Upper lobe of left lung (tissue), 6 donors: ENCODE results near the gene S1PR3. TPM values are rescaled to one million over a fixed set of nuclear protein-coding genes. Genes with fewer than 3 reads are reported as not detected.

Experiments used
- ATAC-seq, 2 donors: fragments of 200-7000 bp; cut with Tn5 transposase; one replicate each; pipeline ENCODE4 v1.9.1; 2022; ENCODE audit warnings: mild to moderate bottlenecking in 2 of 2, moderate library complexity in 2 of 2; ENCODE audit not compliant: low FRiP score in 2 of 2
- DNase-seq, 2 donors: peaks; one replicate each; pipeline ENCODE4 v3.0.0-alpha.2; 2019 to 2020
- H3K27ac ChIP-seq, 4 donors: fragments of 200-600 bp; sonication (generic); one replicate each; pipeline ENCODE4 v1.5.1; 2016 to 2019
- H3K27me3 ChIP-seq, 4 donors: fragments of 200-600 bp; sonication (generic); one replicate each; pipeline ENCODE4 v1.5.1; 2017 to 2019
- H3K36me3 ChIP-seq, 4 donors: fragments of 200-600 bp; sonication (generic); one replicate each; pipeline ENCODE4 v1.5.1; 2016 to 2019
- H3K4me1 ChIP-seq, 4 donors: fragments of 200-600 bp; sonication (generic); one replicate each; pipeline ENCODE4 v1.5.1; 2018 to 2019
- H3K4me3 ChIP-seq, 4 donors: fragments of 200-600 bp; sonication (generic); one replicate each; pipeline ENCODE4 v1.5.1; 2017 to 2019; ENCODE audit warnings: mild to moderate bottlenecking in 2 of 4, moderate library complexity in 1 of 4
- H3K9me3 ChIP-seq, 4 donors: fragments of 200-600 bp; sonication (generic); one replicate each; pipeline ENCODE4 v1.5.1; 2018 to 2019
- CTCF ChIP-seq, 6 experiments: fragments of 450-650 bp in 4 of 6; fragments of 200-600 bp in 2 of 6; sonication (generic) in 2 of 6; IDR thresholded peaks; one replicate each; pipeline ENCODE4 v1.5.1; 2016 to 2019; ENCODE audit warnings: antibody characterized with exemption in 6 of 6
- EP300 ChIP-seq, 4 donors: sonication (generic); formaldehyde crosslinking; IDR thresholded peaks; one replicate each; pipeline ENCODE4 v1.5.1; 2017; ENCODE audit warnings: antibody characterized with exemption in 4 of 4, control low read depth in 2 of 4
- POLR2A ChIP-seq, 4 donors: fragments of 450-650 bp; IDR thresholded peaks; one replicate each; pipeline ENCODE4 v1.5.1; 2016 to 2017; ENCODE audit warnings: antibody characterized with exemption in 4 of 4, mild to moderate bottlenecking in 2 of 4
- POLR2AphosphoS5 ChIP-seq, 2 donors: sonication (generic); formaldehyde crosslinking; IDR thresholded peaks; one replicate each; pipeline ENCODE4 v1.5.1; 2017; ENCODE audit warnings: antibody characterized with exemption in 2 of 2
- WGBS, 2 donors: methylation state at CpG; one replicate each; pipeline ENCODE4 v1.1.5; 2017 to 2018; 5-methylcytosine and 5-hydroxymethylcytosine counted together
- total RNA-seq, 6 donors: library from RNA; depleted of rRNA in 4 of 6; stranded (reverse); fragments of >200 nt in 4 of 6; gene quantifications; one replicate each; pipeline versions ENCODE4 v1.1.0 to v1.2.1, GENCODE V29; 2016 to 2021
- donor health status: DM: no; HTN: no; CAD: no; lungs with moderate emphysema.
- donor health status: DM: no; HTN: yes; CAD: no; lungs with severe emphysema.

Gene S1PR3
- total RNA-seq, 6 donors from 2014 or later = 3.3 to 13.6 (median 5.4) TPM

GRCh38 chr9:88974641-88975040 lies 16.6 kb upstream of the S1PR3 start:
- no peak overlapping the region for H3K4me3 ChIP-seq
- DNase-seq = no peak
- H3K27me3 ChIP-seq = no peaks in the 10 kb centered on the region
- no peak for ATAC-seq
- H3K9me3 ChIP-seq = no peaks in the 10 kb centered on the region
- H3K27ac ChIP-seq = no peak overlapping the region
- TF ChIP-seq CTCF (IDR thresholded peaks at IDR 0.05) (no peak), POLR2AphosphoS5 (IDR thresholded peaks at IDR 0.05) (no peak), POLR2A (IDR thresholded peaks at IDR 0.05) (no peak), EP300 (IDR thresholded peaks at IDR 0.05) (no peak)
- no peaks in the 10 kb centered on the region for H3K4me1 ChIP-seq
- WGBS, 2 donors = 82 to 86% methylated on average over 6 to 7 of the region's 7 CpGs
- no peaks in the 10 kb centered on the region for H3K36me3 ChIP-seq

GRCh38 chr9:88975966-88976889 lies 15.0 kb upstream of the S1PR3 start:
- WGBS, 2 donors = 68 to 81% methylated on average over 8 of the region's 8 CpGs
- DNase-seq (no peak), ATAC-seq (no peak)
- Histone ChIP-seq H3K36me3 (no peaks in the 10 kb centered on the region), H3K27me3 (no peaks in the 10 kb centered on the region), H3K9me3 (no peaks in the 10 kb centered on the region), H3K4me1 (no peaks in the 10 kb centered on the region), H3K4me3 (no peak overlapping the region), H3K27ac (no peak overlapping the region)
- TF ChIP-seq POLR2AphosphoS5 (IDR thresholded peaks at IDR 0.05) (no peak), POLR2A (IDR thresholded peaks at IDR 0.05) (no peak)

GRCh38 chr9:88976890-88977257 lies 14.4 kb upstream of the S1PR3 start:
- TF ChIP-seq CTCF (IDR thresholded peaks at IDR 0.05) (no peak), POLR2A (IDR thresholded peaks at IDR 0.05) (no peak), EP300 (IDR thresholded peaks at IDR 0.05) (no peak), POLR2AphosphoS5 (IDR thresholded peaks at IDR 0.05) (no peak)
- H3K4me3 ChIP-seq = no peak overlapping the region
- no peaks in the 10 kb centered on the region for H3K9me3 ChIP-seq
- no peak for DNase-seq
- no peak overlapping the region for H3K27ac ChIP-seq
- no peaks in the 10 kb centered on the region for H3K4me1 ChIP-seq
- 92% methylated on average over 5 of the region's 5 CpGs for WGBS, 2 donors
- no peaks in the 10 kb centered on the region for H3K27me3 ChIP-seq
- no peaks in the 10 kb centered on the region for H3K36me3 ChIP-seq
- ATAC-seq = no peak

- no peaks in the 10 kb centered on the region for H3K9me3 ChIP-seq
- H3K36me3 ChIP-seq = no peaks in the 10 kb centered on the region
- DNase-seq = no peak
- H3K4me1 ChIP-seq = no peaks in the 10 kb centered on the region
- H3K4me3 ChIP-seq = no peak overlapping the region
- H3K27ac ChIP-seq = no peak overlapping the region
- no peak for TF ChIP-seq CTCF (IDR thresholded peaks at IDR 0.05)
- no peak for TF ChIP-seq POLR2A (IDR thresholded peaks at IDR 0.05)
- TF ChIP-seq POLR2AphosphoS5 (IDR thresholded peaks at IDR 0.05) = no peak
- TF ChIP-seq EP300 (IDR thresholded peaks at IDR 0.05) = no peak
- no peaks in the 10 kb centered on the region for H3K27me3 ChIP-seq
- WGBS, 2 donors = 66 to 69% methylated on average over 5 of the region's 5 CpGs
- no peak for ATAC-seq
Observed at GRCh38 chr9:88978034-88978433, 13.2 kb upstream of the S1PR3 start.

GRCh38 chr9:88979021-88979420 lies 12.2 kb upstream of the S1PR3 start:
- no peak overlapping the region for H3K27ac ChIP-seq
- TF ChIP-seq POLR2A (IDR thresholded peaks at IDR 0.05) = no peak
- TF ChIP-seq POLR2AphosphoS5 (IDR thresholded peaks at IDR 0.05) = no peak
- TF ChIP-seq CTCF (IDR thresholded peaks at IDR 0.05) = no peak
- DNase-seq = no peak
- H3K4me3 ChIP-seq = no peak overlapping the region
- H3K9me3 ChIP-seq = no peaks in the 10 kb centered on the region
- no peaks in the 10 kb centered on the region for H3K36me3 ChIP-seq
- ATAC-seq = no peak
- no peaks in the 10 kb centered on the region for H3K4me1 ChIP-seq
- H3K27me3 ChIP-seq = no peaks in the 10 kb centered on the region
- 71 to 84% methylated on average over 2 of the region's 2 CpGs for WGBS, 2 donors
